PC-9 (cell line): ENCODE results near the gene SPEM2. TPM values are rescaled to one million over a fixed set of nuclear protein-coding genes. Genes with fewer than 3 reads are reported as not detected.

Experiments used
- BruUV-seq: library from RNA; stranded (reverse); fragments of 400-500 nt; replicated peaks from 2 replicates; lab custom pipeline; 2021; lab: Mats Ljungman, UMichigan
- CTCF ChIA-PET: fragments of 300-600 bp; sonication (Branson Sonifier 250); formaldehyde crosslinking; loops from one replicate; lab custom pipeline; 2022; ENCODE audit warnings: antibody characterized with exemption; lab: Charles Lee
- POLR2A ChIA-PET: fragments of 300-600 bp; sonication (Branson Sonifier 250); formaldehyde crosslinking; loops from one replicate; lab custom pipeline; 2022; ENCODE audit warnings: antibody characterized with exemption; ENCODE audit not compliant: unreplicated experiment; lab: Charles Lee
- DNase-seq, 2 experiments: peaks; one replicate each; pipeline versions ENCODE4 v3.0.0 to v3.0.0-alpha.2; 2015 to 2022; ENCODE audit warnings: mixed read lengths in 1 of 2
- H2AFZ ChIP-seq: fragments of 200-600 bp; sonication (generic); 2 replicates; pipeline ENCODE4 v1.8.1; 2017; ENCODE audit warnings: antibody characterized with exemption
- H3F3A ChIP-seq: fragments of 200-600 bp; sonication (generic); 2 replicates; pipeline ENCODE4 v1.8.1; 2017; ENCODE audit warnings: antibody characterized with exemption, mild to moderate bottlenecking, low read depth; ENCODE audit not compliant: insufficient read depth
- H3K27ac ChIP-seq: fragments of 200-600 bp; sonication (generic); 2 replicates; pipeline ENCODE4 v1.6.1; 2016; ENCODE audit warnings: mixed run types
- H3K27me3 ChIP-seq: fragments of 200-600 bp; sonication (generic); 2 replicates; pipeline ENCODE4 v1.6.1; 2016; ENCODE audit warnings: low read depth, mixed run types; ENCODE audit not compliant: insufficient read depth
- H3K36me3 ChIP-seq: fragments of 200-600 bp; sonication (generic); 2 replicates; pipeline ENCODE4 v1.6.1; 2016; ENCODE audit warnings: low read depth, mixed run types
- H3K4me1 ChIP-seq: fragments of 200-600 bp; sonication (generic); replicated peaks from 2 replicates; pipeline ENCODE4 v1.6.1; 2016; ENCODE audit warnings: mixed run types; ENCODE audit not compliant: insufficient read depth
- H3K4me2 ChIP-seq: fragments of 200-600 bp; sonication (generic); 2 replicates; pipeline ENCODE4 v1.6.1; 2017; ENCODE audit warnings: mixed run types
- H3K4me3 ChIP-seq: fragments of 200-600 bp; sonication (generic); 2 replicates; pipeline ENCODE4 v1.6.1; 2016; ENCODE audit warnings: mixed run types
- H3K79me2 ChIP-seq: fragments of 200-600 bp; sonication (generic); 2 replicates; pipeline ENCODE4 v1.6.1; 2017; ENCODE audit warnings: low read depth, mixed run types
- H3K9me2 ChIP-seq: fragments of 200-600 bp; sonication (generic); 2 replicates; pipeline ENCODE4 v1.8.1; 2017; ENCODE audit warnings: mild to moderate bottlenecking; ENCODE audit not compliant: insufficient read depth
- H3K9me3 ChIP-seq: fragments of 200-600 bp; sonication (generic); 2 replicates; pipeline ENCODE4 v1.8.1; 2016; ENCODE audit warnings: low read depth; ENCODE audit not compliant: insufficient read depth
- H4K20me1 ChIP-seq: fragments of 200-600 bp; sonication (generic); 2 replicates; pipeline ENCODE4 v1.8.1; 2017; ENCODE audit not compliant: insufficient read depth
- CTCF ChIP-seq: fragments of 200-600 bp; sonication (generic); conservative IDR thresholded peaks from 2 replicates; pipeline ENCODE4 v1.6.1; 2017; ENCODE audit warnings: mixed run types, antibody characterized with exemption, mild to moderate bottlenecking, moderate library complexity
- EZH2 ChIP-seq: fragments of 200-600 bp; sonication (generic); IDR thresholded peaks from 2 replicates; pipeline ENCODE4 v1.8.0; 2017; ENCODE audit warnings: antibody characterized with exemption, low read depth
- intact Hi-C: fragments of 100-400 bp; cut with micrococcal nuclease; formaldehyde crosslinking; loops from one replicate; pipeline ENCODE4 v1.10.0; 2022; ENCODE audit not compliant: unreplicated experiment
- total RNA-seq: library from RNA; stranded (reverse); gene quantifications from 2 replicates; pipeline ENCODE4 v1.2.3, GENCODE V29; 2021

Gene SPEM2
- total RNA-seq, 1 experiment from 2014 or later = 0.50 TPM

- intact Hi-C loops = loop anchor here (2.0 kb wide), 1 partner anchor 153 kb away; the partner anchor contains the start of gene TNFSF13
- no peak overlapping the region for H3K27ac ChIP-seq
- H3F3A ChIP-seq = peaks cover 4% of the 10 kb centered on the region; the same call in 1 of the 2 replicates
- peak overlapping the region; percentile 62; the same call in 1 of the 2 replicates for H3K4me3 ChIP-seq
- peak overlapping the region; percentile 79 for H3K4me2 ChIP-seq
- H3K36me3 ChIP-seq = no peaks in the 10 kb centered on the region
- ChIA-PET POLR2A (no interaction called here), CTCF (no interaction called here)
- no peak for DNase-seq
- BruUV-seq = no TSS peak
- TF ChIP-seq CTCF = no peak
- no peak for TF ChIP-seq EZH2
- H3K27me3 ChIP-seq = no peaks in the 10 kb centered on the region
- H3K9me2 ChIP-seq = no peaks in the 10 kb centered on the region
- peak overlapping the region; percentile 81 for H2AFZ ChIP-seq
- H3K79me2 ChIP-seq = 0 out of 2 replicates have a peak, but pooled peaks cover 5% of the 10 kb centered on the region
- peaks cover 9% of the 10 kb centered on the region for H3K4me1 ChIP-seq
- no peaks in the 10 kb centered on the region for H3K9me3 ChIP-seq
- H4K20me1 ChIP-seq = no peaks in the 10 kb centered on the region
Observed at GRCh38 chr17:7405350-7406234, 19.8 kb upstream of the SPEM2 start.

GRCh38 chr17:7406235-7406825, 19.1 kb upstream of the SPEM2 start:
- H2AFZ ChIP-seq = no peak overlapping the region
- no peak overlapping the region for H3K27ac ChIP-seq
- intact Hi-C loops = no loop called here
- no TSS peak for BruUV-seq
- peak overlapping the region; percentile 79; the same call in 1 of the 2 replicates for H3K4me2 ChIP-seq
- H3K9me3 ChIP-seq = no peaks in the 10 kb centered on the region
- H3K36me3 ChIP-seq = no peaks in the 10 kb centered on the region
- peaks cover 4% of the 10 kb centered on the region; the same call in 1 of the 2 replicates for H3F3A ChIP-seq
- H3K9me2 ChIP-seq = no peaks in the 10 kb centered on the region
- TF ChIP-seq EZH2 (no peak), CTCF (no peak)
- ChIA-PET POLR2A (no interaction called here), CTCF (no interaction called here)
- no peak overlapping the region for H3K4me3 ChIP-seq
- DNase-seq = no peak
- no peaks in the 10 kb centered on the region for H3K27me3 ChIP-seq
- H3K4me1 ChIP-seq = peaks cover 6% of the 10 kb centered on the region
- 0 out of 2 replicates have a peak, but pooled peaks cover 5% of the 10 kb centered on the region for H3K79me2 ChIP-seq
- H4K20me1 ChIP-seq = no peaks in the 10 kb centered on the region

DNA sequence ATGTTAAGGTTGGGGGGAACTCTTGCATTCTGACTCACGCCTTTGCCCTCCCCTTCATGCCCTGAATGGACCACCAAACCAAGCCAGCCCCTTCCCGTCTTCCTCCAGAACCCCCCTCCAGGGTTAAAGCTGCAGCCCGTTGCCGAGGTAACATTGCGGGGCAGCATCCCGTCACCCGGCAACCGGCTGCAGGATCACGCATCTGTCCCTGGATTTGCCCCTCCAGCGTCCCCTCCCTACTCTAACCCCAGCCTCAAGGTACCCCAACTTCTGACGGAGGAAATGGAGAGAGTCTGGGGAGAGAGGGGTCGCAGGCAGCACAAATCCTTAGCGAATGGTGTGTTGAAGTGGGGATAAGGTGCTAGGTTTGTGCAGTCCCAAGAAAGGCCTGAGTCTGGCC, 18.3 kb upstream of the SPEM2 start:
- no peak for TF ChIP-seq CTCF
- no peak for TF ChIP-seq EZH2
- Histone ChIP-seq H3K79me2 (0 out of 2 replicates have a peak, but pooled peaks cover 5% of the 10 kb centered on the region), H3K9me2 (no peaks in the 10 kb centered on the region), H3F3A (no peaks in the 10 kb centered on the region), H3K4me1 (peaks cover 6% of the 10 kb centered on the region), H3K27me3 (no peaks in the 10 kb centered on the region), H3K27ac (no peak overlapping the region), H3K36me3 (no peaks in the 10 kb centered on the region), H3K9me3 (no peaks in the 10 kb centered on the region), H2AFZ (no peak overlapping the region), H4K20me1 (no peaks in the 10 kb centered on the region), H3K4me3 (no peak overlapping the region), H3K4me2 (no peak overlapping the region)
- TSS peak; percentile 19 for BruUV-seq
- no peak for DNase-seq
- intact Hi-C loops = no loop called here
- ChIA-PET CTCF (no interaction called here), POLR2A (no interaction called here)
